IMR-90 (cell line): ENCODE measurements around the gene SVIL.

Source experiments
- CEBPB ChIP-seq: IDR thresholded peaks from 2 replicates; pipeline ENCODE4 v1.6.1; 2012; ENCODE audit warnings: low read depth, low read length, improper control_type of control experiment
- CTCF ChIP-seq: conservative IDR thresholded peaks from 2 replicates; pipeline ENCODE4 v1.5.1; 2012; ENCODE audit warnings: mild to moderate bottlenecking, low read depth, low read length, improper control_type of control experiment
- ELK1 ChIP-seq: fragments of 150-350 bp; IDR thresholded peaks from 2 replicates; pipeline ENCODE4 v1.6.1; 2016; ENCODE audit warnings: low read depth, mild to moderate bottlenecking, low read length, moderate library complexity, borderline replicate concordance
- MAFK ChIP-seq: IDR thresholded peaks from 2 replicates; pipeline ENCODE4 v1.6.1; 2012; ENCODE audit warnings: low read depth, low read length, improper control_type of control experiment
- POLR2A ChIP-seq: IDR thresholded peaks from 2 replicates; pipeline ENCODE4 v1.6.1; 2012; ENCODE audit warnings: mild to moderate bottlenecking, low read depth, low read length
- RAD21 ChIP-seq: IDR thresholded peaks from 2 replicates; pipeline ENCODE4 v1.6.1; 2012; ENCODE audit warnings: low read length, improper control_type of control experiment
- RCOR1 ChIP-seq: IDR thresholded peaks from 2 replicates; pipeline ENCODE4 v1.6.1; 2012; ENCODE audit warnings: mild to moderate bottlenecking, low read length, improper control_type of control experiment; ENCODE audit not compliant: insufficient replicate concordance
- RFX5 ChIP-seq: IDR thresholded peaks from 2 replicates; pipeline ENCODE4 v1.8.0; 2012; ENCODE audit warnings: low read depth, mild to moderate bottlenecking, low read length, moderate library complexity
- SMC3 ChIP-seq: fragments of 150-350 bp; IDR thresholded peaks from 2 replicates; pipeline ENCODE4 v1.6.1; 2016; ENCODE audit warnings: low read depth, mild to moderate bottlenecking, antibody characterized with exemption, low read length, moderate library complexity
- USF2 ChIP-seq: fragments of 150-350 bp; IDR thresholded peaks from 2 replicates; pipeline ENCODE4 v1.6.1; 2017; ENCODE audit warnings: mild to moderate bottlenecking, antibody characterized with exemption, low read length, low read depth

- TF ChIP-seq POLR2A (peak; percentile 76), MAFK (no peak), CTCF (0 out of 2 replicates have a peak, but pooled peaks have one; percentile 4), SMC3 (no peak), RCOR1 (no peak), CEBPB (no peak), USF2 (no peak), ELK1 (no peak), RAD21 (no peak), RFX5 (no peak)
Measured at GRCh38 chr10:29409241-29410054, 225.3 kb downstream of the SVIL start.
